Left lung (tissue), 10 donors: Measurements from ENCODE around the gene DKKL1. TPM values are rescaled to one million over a fixed set of nuclear protein-coding genes. Genes with fewer than 3 reads are reported as not detected.

Experiments used
- ATAC-seq: fragments of 200-7000 bp; cut with Tn5 transposase; one replicate; pipeline ENCODE4 v1.9.1; 2020; ENCODE audit warnings: moderate library complexity
- DNase-seq, 4 donors: peaks; one replicate each; pipeline ENCODE4 v3.0.0-alpha.2; 2013 to 2020
- H3K27ac ChIP-seq, 2 donors: fragments of 200-600 bp; sonication (generic) in 1 of 2; one replicate each; pipeline versions ENCODE4 v1.5.0 to v1.8.0; 2020 to 2021
- H3K27me3 ChIP-seq, 2 donors: fragments of 200-600 bp; sonication (generic) in 1 of 2; one replicate each; pipeline versions ENCODE4 v1.5.0 to v1.8.0; 2020 to 2021
- H3K36me3 ChIP-seq, 2 donors: fragments of 200-600 bp; sonication (generic) in 1 of 2; one replicate each; pipeline versions ENCODE4 v1.5.0 to v1.8.0; 2020 to 2021
- H3K4me1 ChIP-seq, 2 donors: fragments of 200-600 bp; one replicate each; pipeline ENCODE4 v1.8.0; 2021
- H3K4me3 ChIP-seq, 2 donors: fragments of 200-600 bp; sonication (generic) in 1 of 2; one replicate each; pipeline versions ENCODE4 v1.5.0 to v1.8.0; 2020 to 2021; ENCODE audit warnings: mild to moderate bottlenecking in 1 of 2
- H3K9me3 ChIP-seq, 2 donors: fragments of 200-600 bp; sonication (generic) in 1 of 2; one replicate each; pipeline versions ENCODE4 v1.5.0 to v1.8.0; 2020 to 2021
- intact Hi-C, 2 donors: fragments of 100-400 bp; cut with DNase I; formaldehyde crosslinking; loops; one replicate each; pipeline versions ENCODE4 v1.11.2 to v1.14.2; 2022
- polyA plus RNA-seq, 6 donors: library from polyadenylated mRNA; unstranded; fragments of 120-200 nt; gene quantifications; one replicate each; pipeline ENCODE4 v1.2.1, GENCODE V29; 2013; ENCODE audit not compliant: insufficient read length in 6 of 6
- total RNA-seq, 2 donors: library from RNA; stranded (reverse); fragmentation: NEBNext Ultra II Directional; extraction: Animal tissue kit (Norgen Biotek cat#: 25700); gene quantifications; one replicate each; pipeline ENCODE4 v1.2.1, GENCODE V29; 2021
- TF ChIP-seq, protein P1 (sequence below), 2 donors: fragments of 200-600 bp; sonication (generic) in 1 of 2; IDR thresholded peaks; one replicate each; pipeline versions ENCODE4 v1.5.0 to v1.8.0; 2021; ENCODE audit warnings: antibody characterized with exemption in 2 of 2
- donor health status: DM: no; HTN: yes; CAD: no.
- donor health status: DM: no; HTN: no; CAD: no.

DKKL1 gene
- total and polyA plus RNA-seq, 8 donors: 1.0 to 5.5 (median 4.2) TPM; not detected in 1

DNA sequence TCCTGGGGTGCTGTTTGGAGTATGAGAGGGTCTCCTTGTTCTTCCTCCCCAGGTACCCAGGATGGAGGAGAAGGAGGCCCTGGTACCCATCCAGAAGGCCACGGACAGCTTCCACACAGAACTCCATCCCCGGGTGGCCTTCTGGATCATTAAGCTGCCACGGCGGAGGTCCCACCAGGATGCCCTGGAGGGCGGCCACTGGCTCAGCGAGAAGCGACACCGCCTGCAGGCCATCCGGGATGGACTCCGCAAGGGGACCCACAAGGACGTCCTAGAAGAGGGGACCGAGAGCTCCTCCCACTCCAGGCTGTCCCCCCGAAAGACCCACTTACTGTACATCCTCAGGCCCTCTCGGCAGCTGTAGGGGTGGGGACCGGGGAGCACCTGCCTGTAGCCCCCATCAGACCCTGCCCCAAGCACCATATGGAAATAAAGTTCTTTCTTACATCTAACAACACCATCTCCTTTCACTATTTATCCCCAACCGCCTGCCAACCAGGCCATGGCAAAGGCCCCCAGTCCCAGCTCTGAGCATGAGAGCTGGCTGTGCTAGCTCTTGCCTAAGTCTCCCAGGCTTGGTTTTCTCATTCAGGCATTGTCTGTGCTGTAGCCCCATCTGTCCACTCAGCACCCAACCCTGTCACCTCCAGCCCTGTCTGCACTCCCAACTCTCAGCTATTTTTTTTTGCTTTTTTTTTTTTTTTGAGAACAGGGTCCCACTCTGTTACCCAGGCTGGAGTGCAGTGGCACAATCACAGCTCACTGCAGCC lies 11.2 kb downstream of the DKKL1 start:
- Histone ChIP-seq H3K27ac (no peak overlapping the region), H3K36me3 (no peaks in the 10 kb centered on the region), H3K4me3 (no peak overlapping the region), H3K27me3 (no peaks in the 10 kb centered on the region), H3K4me1 (no peaks in the 10 kb centered on the region), H3K9me3 (peaks cover 0 to 9% of the 10 kb centered on the region in 2 donors)
- intact Hi-C loops: no loop called here
- no peak for ATAC-seq
- DNase-seq: no peak
- TF ChIP-seq, protein P1, sequence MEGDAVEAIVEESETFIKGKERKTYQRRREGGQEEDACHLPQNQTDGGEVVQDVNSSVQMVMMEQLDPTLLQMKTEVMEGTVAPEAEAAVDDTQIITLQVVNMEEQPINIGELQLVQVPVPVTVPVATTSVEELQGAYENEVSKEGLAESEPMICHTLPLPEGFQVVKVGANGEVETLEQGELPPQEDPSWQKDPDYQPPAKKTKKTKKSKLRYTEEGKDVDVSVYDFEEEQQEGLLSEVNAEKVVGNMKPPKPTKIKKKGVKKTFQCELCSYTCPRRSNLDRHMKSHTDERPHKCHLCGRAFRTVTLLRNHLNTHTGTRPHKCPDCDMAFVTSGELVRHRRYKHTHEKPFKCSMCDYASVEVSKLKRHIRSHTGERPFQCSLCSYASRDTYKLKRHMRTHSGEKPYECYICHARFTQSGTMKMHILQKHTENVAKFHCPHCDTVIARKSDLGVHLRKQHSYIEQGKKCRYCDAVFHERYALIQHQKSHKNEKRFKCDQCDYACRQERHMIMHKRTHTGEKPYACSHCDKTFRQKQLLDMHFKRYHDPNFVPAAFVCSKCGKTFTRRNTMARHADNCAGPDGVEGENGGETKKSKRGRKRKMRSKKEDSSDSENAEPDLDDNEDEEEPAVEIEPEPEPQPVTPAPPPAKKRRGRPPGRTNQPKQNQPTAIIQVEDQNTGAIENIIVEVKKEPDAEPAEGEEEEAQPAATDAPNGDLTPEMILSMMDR (IDR thresholded peaks at IDR 0.05): no peak

DNA sequence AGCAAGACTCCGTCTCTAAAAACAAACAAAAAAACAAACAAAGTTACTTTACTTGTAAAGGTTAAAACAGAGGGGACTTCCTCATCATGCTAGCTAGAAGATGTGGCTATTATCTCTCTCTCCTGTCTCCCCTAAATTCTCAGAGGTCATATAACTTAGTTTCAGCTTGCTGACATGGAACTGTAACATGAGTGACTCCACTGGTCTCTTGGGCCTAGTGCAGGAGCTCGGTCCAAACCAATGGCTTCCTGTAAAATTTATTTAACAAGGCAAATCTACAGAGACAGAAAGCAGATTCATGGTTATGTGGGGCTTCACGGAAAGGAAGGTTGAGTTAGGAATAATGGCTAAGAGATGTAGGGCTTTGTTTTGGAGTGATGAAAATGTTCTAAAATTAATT lies 14.8 kb downstream of the DKKL1 start:
- H3K27ac ChIP-seq: no peak overlapping the region
- no peaks in the 10 kb centered on the region for H3K27me3 ChIP-seq
- H3K4me1 ChIP-seq: no peaks in the 10 kb centered on the region
- no peak overlapping the region for H3K4me3 ChIP-seq
- no peak for DNase-seq
- intact Hi-C loops: no loop called here
- ATAC-seq: no peak
- no peaks in the 10 kb centered on the region for H3K36me3 ChIP-seq
- TF ChIP-seq, protein P1 (IDR thresholded peaks at IDR 0.05): no peak
- peaks cover 0 to 11% of the 10 kb centered on the region in 2 donors for H3K9me3 ChIP-seq

DNA sequence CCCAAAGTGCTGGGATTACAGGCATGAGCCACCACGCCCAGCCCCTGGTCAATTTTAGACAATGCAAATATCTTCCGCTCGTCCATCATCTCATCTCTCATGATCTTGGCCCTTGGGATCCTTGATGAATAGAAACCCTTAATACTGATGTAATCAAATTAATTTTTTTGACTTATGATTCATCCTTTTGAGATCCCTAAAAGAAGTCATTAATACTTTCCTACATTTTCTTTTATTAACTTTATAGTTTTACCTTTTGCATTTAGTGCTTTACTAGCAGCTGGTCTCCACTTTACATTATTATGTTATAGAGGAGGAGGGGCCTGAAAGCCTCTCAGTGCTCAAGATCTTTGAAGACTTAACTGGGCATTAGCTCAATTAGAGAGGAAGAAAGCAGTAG lies 16.7 kb downstream of the DKKL1 start:
- Histone ChIP-seq H3K27me3 (peaks cover 0 to 4% of the 10 kb centered on the region in 2 donors), H3K9me3 (peaks cover 0 to 11% of the 10 kb centered on the region in 2 donors), H3K36me3 (no peaks in the 10 kb centered on the region), H3K4me3 (no peak overlapping the region), H3K4me1 (no peaks in the 10 kb centered on the region), H3K27ac (no peak overlapping the region)
- intact Hi-C loops: no loop called here
- ATAC-seq: no peak
- DNase-seq: no peak
- TF ChIP-seq, protein P1 (IDR thresholded peaks at IDR 0.05): no peak

DNA sequence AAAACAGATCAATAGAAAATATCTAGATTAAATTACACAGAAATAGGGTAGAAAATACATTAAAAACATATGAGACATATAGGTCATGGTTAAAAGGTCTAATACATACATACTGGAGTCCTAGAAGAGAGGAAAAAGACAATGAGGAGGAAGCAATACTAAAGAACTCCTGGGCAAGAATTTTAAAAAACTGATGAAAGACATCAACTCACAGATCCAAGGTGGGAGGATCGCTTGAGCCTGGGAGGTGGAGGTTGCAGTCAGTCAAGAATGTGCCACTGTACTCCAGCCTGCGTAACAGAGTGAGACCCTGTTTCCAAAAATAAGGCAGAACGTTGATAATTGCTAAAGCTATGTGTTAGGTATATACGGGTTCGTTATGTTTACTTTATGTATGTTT lies 19.0 kb downstream of the DKKL1 start:
- ATAC-seq: no peak
- Histone ChIP-seq H3K4me1 (no peaks in the 10 kb centered on the region), H3K4me3 (no peak overlapping the region), H3K27me3 (peaks cover 0 to 9% of the 10 kb centered on the region in 2 donors), H3K36me3 (no peaks in the 10 kb centered on the region), H3K9me3 (peaks cover 0 to 11% of the 10 kb centered on the region in 2 donors), H3K27ac (no peak overlapping the region)
- TF ChIP-seq, protein P1 (IDR thresholded peaks at IDR 0.05): no peak
- no peak for DNase-seq
- intact Hi-C loops: no loop called here

DNA sequence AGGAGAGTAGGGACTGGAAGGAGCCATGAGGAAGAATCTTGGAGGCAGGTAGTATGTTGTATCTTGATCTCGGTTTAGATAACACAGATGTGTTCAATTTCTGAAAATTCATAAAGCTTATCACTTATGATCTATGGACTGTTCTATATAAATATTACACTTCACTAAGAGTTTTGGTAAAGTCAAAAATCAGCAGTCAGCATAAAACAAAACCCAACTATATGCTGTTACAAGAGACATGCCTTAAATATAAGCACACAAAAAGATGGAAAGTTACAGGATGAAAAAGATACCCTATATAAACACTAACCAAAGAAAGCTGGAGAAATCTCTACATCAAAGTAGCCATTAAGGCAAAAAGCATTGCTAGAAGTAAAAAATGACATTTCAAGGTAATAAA lies 19.9 kb downstream of the DKKL1 start:
- H3K4me1 ChIP-seq: no peaks in the 10 kb centered on the region
- no peak for ATAC-seq
- no peaks in the 10 kb centered on the region for H3K36me3 ChIP-seq
- intact Hi-C loops: no loop called here
- peaks cover 0 to 16% of the 10 kb centered on the region in 2 donors for H3K27me3 ChIP-seq
- H3K27ac ChIP-seq: no peak overlapping the region
- peaks cover 0 to 11% of the 10 kb centered on the region in 2 donors for H3K9me3 ChIP-seq
- H3K4me3 ChIP-seq: no peak overlapping the region
- TF ChIP-seq, protein P1 (IDR thresholded peaks at IDR 0.05): no peak
- no peak for DNase-seq
